OCI-LY1 (cell line): ENCODE results near the gene PVALEF.

Experiments used
- H2AFZ ChIP-seq: fragments of 200-600 bp; sonication (generic), shearing (Covaris generic); 2 replicates; pipeline ENCODE4 v1.6.0; 2014; ENCODE audit warnings: antibody characterized with exemption, mild to moderate bottlenecking, low read length
- H3F3A ChIP-seq: fragments of 200-600 bp; sonication (generic), shearing (Covaris generic); 2 replicates; pipeline ENCODE4 v1.6.0; 2014; ENCODE audit warnings: mild to moderate bottlenecking, antibody characterized with exemption, low read length, moderate library complexity; ENCODE audit not compliant: insufficient read depth
- H3K27ac ChIP-seq: fragments of 200-600 bp; sonication (generic); 2 replicates; pipeline ENCODE4 v1.5.1; 2014; ENCODE audit warnings: low read length, mixed run types, mild to moderate bottlenecking, low read depth; ENCODE audit not compliant: poor library complexity, severe bottlenecking
- H3K27me3 ChIP-seq: fragments of 200-600 bp; sonication (generic); 2 replicates; pipeline ENCODE4 v1.6.0; 2014; ENCODE audit warnings: antibody characterized with exemption, mild to moderate bottlenecking, low read length, moderate library complexity; ENCODE audit not compliant: insufficient read depth
- H3K36me3 ChIP-seq: fragments of 200-600 bp; sonication (generic); 2 replicates; pipeline ENCODE4 v1.6.1; 2014; ENCODE audit warnings: mild to moderate bottlenecking, antibody characterized with exemption, low read length, moderate library complexity, mixed read lengths; ENCODE audit not compliant: insufficient read depth
- H3K4me1 ChIP-seq: fragments of 200-600 bp; sonication (generic); 2 replicates; pipeline ENCODE4 v1.5.1; 2014; ENCODE audit warnings: mild to moderate bottlenecking, low read length, moderate library complexity; ENCODE audit not compliant: insufficient read depth, severe bottlenecking
- H3K4me2 ChIP-seq: fragments of 200-600 bp; sonication (generic), shearing (Covaris generic); 2 replicates; pipeline ENCODE4 v1.6.1; 2014; ENCODE audit warnings: low read length
- H3K4me3 ChIP-seq: fragments of 200-600 bp; sonication (generic); 2 replicates; pipeline ENCODE4 v1.5.1; 2014; ENCODE audit warnings: low read length, low read depth, mild to moderate bottlenecking, mixed read lengths; ENCODE audit not compliant: poor library complexity, severe bottlenecking
- H3K79me2 ChIP-seq: fragments of 200-600 bp; shearing (Covaris generic); 2 replicates; pipeline ENCODE4 v1.6.1; 2016; ENCODE audit warnings: mixed run types, low read length, mixed read lengths; ENCODE audit not compliant: insufficient read depth
- H3K9ac ChIP-seq: fragments of 200-600 bp; sonication (generic), shearing (Covaris generic); 2 replicates; pipeline ENCODE4 v1.6.1; 2014; ENCODE audit warnings: mild to moderate bottlenecking, low read length, mixed read lengths
- H3K9me2 ChIP-seq: fragments of 200-600 bp; sonication (generic), shearing (Covaris generic); 2 replicates; pipeline ENCODE4 v1.6.1; 2014; ENCODE audit warnings: low read depth, mild to moderate bottlenecking, low read length, mixed read lengths
- H3K9me3 ChIP-seq: fragments of 200-600 bp; shearing (Covaris generic); 2 replicates; pipeline ENCODE4 v1.6.1; 2014; ENCODE audit warnings: low read length, mixed read lengths
- H4K20me1 ChIP-seq: fragments of 200-600 bp; sonication (generic), shearing (Covaris generic); 2 replicates; pipeline ENCODE4 v1.6.0; 2016; ENCODE audit warnings: mild to moderate bottlenecking, low read length; ENCODE audit not compliant: insufficient read depth
- EZH2 ChIP-seq: fragments of 200-600 bp; sonication (generic), shearing (Covaris generic); IDR thresholded peaks from 2 replicates; pipeline ENCODE4 v1.8.0; 2017; ENCODE audit warnings: borderline replicate concordance, mixed run types, mild to moderate bottlenecking, antibody characterized with exemption, low read length, moderate library complexity, mixed read lengths
- TF ChIP-seq, protein P1 (sequence below): fragments of 200-600 bp; sonication (generic), shearing (Covaris generic); IDR thresholded peaks from 2 replicates; pipeline ENCODE4 v1.5.1; 2017; ENCODE audit warnings: mild to moderate bottlenecking, antibody characterized with exemption, low read length, moderate library complexity, mixed read lengths

The PVALEF gene

DNA sequence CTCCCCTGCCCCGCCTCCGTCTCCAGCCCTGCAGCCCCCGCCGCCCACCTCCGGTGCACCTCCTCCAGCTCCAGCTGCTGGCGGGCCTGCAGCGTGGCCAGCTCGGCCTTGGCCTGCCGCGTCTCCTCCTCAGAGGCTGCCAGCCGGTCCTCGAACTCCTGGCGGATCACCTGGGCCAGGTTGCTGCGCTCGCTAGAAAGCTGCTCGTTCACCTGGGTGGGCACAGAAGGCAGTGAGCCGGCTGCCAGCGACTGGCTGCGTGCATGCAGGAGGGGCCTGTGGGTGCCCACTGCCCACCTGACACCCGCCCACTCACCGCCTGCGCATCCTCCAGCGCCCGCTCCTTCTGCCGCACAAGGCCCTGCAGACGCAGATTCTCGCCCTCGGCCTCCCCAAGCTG is 25.3 kb downstream of the PVALEF start:
- TF ChIP-seq, protein P1, sequence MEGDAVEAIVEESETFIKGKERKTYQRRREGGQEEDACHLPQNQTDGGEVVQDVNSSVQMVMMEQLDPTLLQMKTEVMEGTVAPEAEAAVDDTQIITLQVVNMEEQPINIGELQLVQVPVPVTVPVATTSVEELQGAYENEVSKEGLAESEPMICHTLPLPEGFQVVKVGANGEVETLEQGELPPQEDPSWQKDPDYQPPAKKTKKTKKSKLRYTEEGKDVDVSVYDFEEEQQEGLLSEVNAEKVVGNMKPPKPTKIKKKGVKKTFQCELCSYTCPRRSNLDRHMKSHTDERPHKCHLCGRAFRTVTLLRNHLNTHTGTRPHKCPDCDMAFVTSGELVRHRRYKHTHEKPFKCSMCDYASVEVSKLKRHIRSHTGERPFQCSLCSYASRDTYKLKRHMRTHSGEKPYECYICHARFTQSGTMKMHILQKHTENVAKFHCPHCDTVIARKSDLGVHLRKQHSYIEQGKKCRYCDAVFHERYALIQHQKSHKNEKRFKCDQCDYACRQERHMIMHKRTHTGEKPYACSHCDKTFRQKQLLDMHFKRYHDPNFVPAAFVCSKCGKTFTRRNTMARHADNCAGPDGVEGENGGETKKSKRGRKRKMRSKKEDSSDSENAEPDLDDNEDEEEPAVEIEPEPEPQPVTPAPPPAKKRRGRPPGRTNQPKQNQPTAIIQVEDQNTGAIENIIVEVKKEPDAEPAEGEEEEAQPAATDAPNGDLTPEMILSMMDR: no peak
- TF ChIP-seq EZH2: no peak
- Histone ChIP-seq H3K36me3 (no peaks in the 10 kb centered on the region), H3K27me3 (no peaks in the 10 kb centered on the region), H2AFZ (no peak overlapping the region), H3K4me1 (no peaks in the 10 kb centered on the region), H3K9me3 (no peaks in the 10 kb centered on the region), H3F3A (no peaks in the 10 kb centered on the region), H4K20me1 (no peaks in the 10 kb centered on the region), H3K4me3 (no peak overlapping the region), H3K9me2 (no peaks in the 10 kb centered on the region), H3K4me2 (no peak overlapping the region), H3K9ac (no peak overlapping the region), H3K79me2 (no peaks in the 10 kb centered on the region), H3K27ac (no peak overlapping the region)

DNA sequence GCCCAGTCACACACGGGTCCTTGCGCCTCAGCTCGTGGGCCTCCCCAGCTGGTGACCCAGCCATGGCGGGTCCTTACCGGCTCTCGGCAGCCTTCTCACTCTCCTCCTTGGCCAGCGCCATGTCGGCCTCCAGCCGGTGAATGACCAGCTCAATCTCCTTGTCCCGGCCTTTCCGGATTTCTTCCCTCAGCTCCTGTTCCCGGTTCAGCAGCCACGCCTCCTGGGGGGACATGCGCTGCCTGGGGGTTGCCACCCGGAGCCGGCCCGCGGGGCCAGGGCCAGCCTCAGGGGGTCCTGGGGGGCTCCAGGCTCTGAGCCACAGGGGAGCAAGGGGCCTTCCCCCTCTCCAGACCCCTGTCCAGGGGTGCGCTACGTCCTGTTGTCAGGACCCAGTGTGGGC is 25.8 kb downstream of the PVALEF start:
- Histone ChIP-seq H4K20me1 (no peaks in the 10 kb centered on the region), H3K9me2 (no peaks in the 10 kb centered on the region), H3K79me2 (no peaks in the 10 kb centered on the region), H2AFZ (no peak overlapping the region), H3K27ac (no peak overlapping the region), H3K9me3 (no peaks in the 10 kb centered on the region), H3K36me3 (no peaks in the 10 kb centered on the region), H3K9ac (no peak overlapping the region), H3K4me2 (no peak overlapping the region), H3F3A (no peaks in the 10 kb centered on the region), H3K4me3 (no peak overlapping the region), H3K4me1 (no peaks in the 10 kb centered on the region), H3K27me3 (no peaks in the 10 kb centered on the region)
- TF ChIP-seq EZH2: no peak
- TF ChIP-seq, protein P1: no peak

DNA sequence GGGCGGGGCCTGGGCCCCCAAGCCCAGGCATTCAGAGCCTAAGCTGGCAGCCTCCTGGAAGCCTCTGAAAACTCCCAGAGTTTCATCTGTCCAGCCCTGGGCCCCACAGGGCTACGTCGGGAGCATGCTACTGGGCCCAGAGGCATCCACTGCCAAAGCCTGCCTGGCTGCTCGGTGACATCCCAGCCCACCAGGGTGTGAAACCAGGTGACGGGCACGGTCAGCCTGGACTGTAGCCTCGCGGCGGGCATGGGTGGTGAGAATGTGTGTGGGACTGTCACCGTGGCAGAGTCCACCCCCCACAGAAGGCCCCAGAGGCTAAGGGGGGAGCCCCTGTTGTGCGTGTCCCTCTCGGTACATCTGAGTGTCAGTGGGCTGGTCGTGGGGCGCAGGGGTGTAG is 26.3 kb downstream of the PVALEF start:
- Histone ChIP-seq H3K4me1 (no peaks in the 10 kb centered on the region), H3K27me3 (no peaks in the 10 kb centered on the region), H3K27ac (no peak overlapping the region), H3K4me3 (no peak overlapping the region), H3F3A (no peaks in the 10 kb centered on the region), H3K9me3 (no peaks in the 10 kb centered on the region), H2AFZ (no peak overlapping the region), H4K20me1 (no peaks in the 10 kb centered on the region), H3K9ac (no peak overlapping the region), H3K36me3 (no peaks in the 10 kb centered on the region), H3K4me2 (no peak overlapping the region), H3K79me2 (no peaks in the 10 kb centered on the region), H3K9me2 (no peaks in the 10 kb centered on the region)
- TF ChIP-seq, protein P1: no peak
- no peak for TF ChIP-seq EZH2
